GM18951 (cell line): ENCODE measurements around the gene SAMD11.

Source experiments
- POLR2A ChIP-seq: IDR thresholded peaks from 4 replicates; pipeline ENCODE4 v1.6.1; 2011; ENCODE audit warnings: mild to moderate bottlenecking; ENCODE audit not compliant: insufficient read length, insufficient read depth; ENCODE audit errors: extremely low read depth
- in situ Hi-C: fragments of 300-500 bp; cut with MboI; formaldehyde crosslinking; loops from one replicate; pipeline ENCODE4 v1.12.0; 2022; ENCODE audit warnings: low sequenced_read_pairs, mixed read lengths, inconsistent platforms; ENCODE audit not compliant: unreplicated experiment

The SAMD11 gene

GRCh38 chr1:917466-918091, 6.1 kb upstream of the SAMD11 start:
- no peak for TF ChIP-seq POLR2A
- in situ Hi-C loops, result no loop called here

- in situ Hi-C loops, result no loop called here
- TF ChIP-seq POLR2A, result no peak
Measured at GRCh38 chr1:918353-918752, 5.4 kb upstream of the SAMD11 start.

GRCh38 chr1:918843-919242, 4.9 kb upstream of the SAMD11 start:
- in situ Hi-C loops, result no loop called here
- no peak for TF ChIP-seq POLR2A

GRCh38 chr1:919271-919872, 4.4 kb upstream of the SAMD11 start:
- in situ Hi-C loops, result no loop called here
- no peak for TF ChIP-seq POLR2A

- in situ Hi-C loops, result no loop called here
- no peak for TF ChIP-seq POLR2A
Measured at GRCh38 chr1:920010-920409, 3.7 kb upstream of the SAMD11 start.

GRCh38 chr1:920521-920920, 3.2 kb upstream of the SAMD11 start:
- TF ChIP-seq POLR2A, result no peak
- in situ Hi-C loops, result no loop called here

GRCh38 chr1:921011-921837, 2.5 kb upstream of the SAMD11 start:
- TF ChIP-seq POLR2A, result no peak
- in situ Hi-C loops, result no loop called here

GRCh38 chr1:923991-924655, 400 bp downstream of the SAMD11 start:
- no peak for TF ChIP-seq POLR2A
- in situ Hi-C loops, result no loop called here

- in situ Hi-C loops, result no loop called here
- TF ChIP-seq POLR2A, result no peak
Measured at GRCh38 chr1:924656-925560, 1.2 kb downstream of the SAMD11 start.

GRCh38 chr1:925561-926421, 2.1 kb downstream of the SAMD11 start:
- in situ Hi-C loops, result no loop called here
- no peak for TF ChIP-seq POLR2A

- in situ Hi-C loops, result no loop called here
- no peak for TF ChIP-seq POLR2A
Measured at GRCh38 chr1:927234-927633, 3.5 kb downstream of the SAMD11 start.

- in situ Hi-C loops, result no loop called here
- TF ChIP-seq POLR2A, result no peak
Measured at GRCh38 chr1:927748-928147, 4.0 kb downstream of the SAMD11 start.
